LNCaP clone FGC (cell line): Measurements from ENCODE around the gene LRRC47.
A peak's percentile ranks its signal among the peaks of the same experiment; 100 is the strongest.
"Not testable (repeated sequence)": the region's sequence is repeated elsewhere in the genome, so short reads cannot be mapped to it uniquely, and the experiment has no call there.

Experiments
- DNase-seq: peaks from one replicate; pipeline ENCODE4 v3.0.0-alpha.2; 2011; ENCODE audit warnings: low read depth
- H3K4me3 ChIP-seq: 2 replicates; pipeline ENCODE4 v1.5.1; 2011; ENCODE audit warnings: mild to moderate bottlenecking, low read depth, low read length, control low read depth
- TF ChIP-seq, protein P1 (sequence below): IDR thresholded peaks from 2 replicates; pipeline ENCODE4 v1.5.1; 2012; ENCODE audit warnings: mild to moderate bottlenecking; ENCODE audit not compliant: control insufficient read depth, insufficient read depth; ENCODE audit errors: extremely low read depth

Gene LRRC47

DNA sequence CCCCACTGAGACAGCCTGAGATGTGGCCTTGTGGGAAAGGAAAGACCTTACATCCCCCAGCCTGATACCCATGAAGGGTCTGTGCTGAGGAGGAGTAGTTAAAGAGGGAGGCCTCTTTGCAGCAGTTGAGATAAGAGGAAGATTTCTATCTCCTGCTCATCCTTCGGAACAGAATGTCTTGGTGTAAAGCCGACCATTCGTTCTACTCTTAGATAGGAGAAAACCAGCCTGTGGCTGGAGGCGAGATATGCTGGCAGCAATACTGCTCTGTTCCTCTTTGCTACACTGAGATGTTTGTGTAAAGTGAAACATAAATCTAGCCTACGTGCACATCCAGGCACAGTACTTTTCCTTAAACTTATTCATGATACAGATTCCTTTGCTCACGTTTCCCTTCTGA is 45.6 kb downstream of the LRRC47 start:
- TF ChIP-seq, protein P1, sequence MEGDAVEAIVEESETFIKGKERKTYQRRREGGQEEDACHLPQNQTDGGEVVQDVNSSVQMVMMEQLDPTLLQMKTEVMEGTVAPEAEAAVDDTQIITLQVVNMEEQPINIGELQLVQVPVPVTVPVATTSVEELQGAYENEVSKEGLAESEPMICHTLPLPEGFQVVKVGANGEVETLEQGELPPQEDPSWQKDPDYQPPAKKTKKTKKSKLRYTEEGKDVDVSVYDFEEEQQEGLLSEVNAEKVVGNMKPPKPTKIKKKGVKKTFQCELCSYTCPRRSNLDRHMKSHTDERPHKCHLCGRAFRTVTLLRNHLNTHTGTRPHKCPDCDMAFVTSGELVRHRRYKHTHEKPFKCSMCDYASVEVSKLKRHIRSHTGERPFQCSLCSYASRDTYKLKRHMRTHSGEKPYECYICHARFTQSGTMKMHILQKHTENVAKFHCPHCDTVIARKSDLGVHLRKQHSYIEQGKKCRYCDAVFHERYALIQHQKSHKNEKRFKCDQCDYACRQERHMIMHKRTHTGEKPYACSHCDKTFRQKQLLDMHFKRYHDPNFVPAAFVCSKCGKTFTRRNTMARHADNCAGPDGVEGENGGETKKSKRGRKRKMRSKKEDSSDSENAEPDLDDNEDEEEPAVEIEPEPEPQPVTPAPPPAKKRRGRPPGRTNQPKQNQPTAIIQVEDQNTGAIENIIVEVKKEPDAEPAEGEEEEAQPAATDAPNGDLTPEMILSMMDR: no peak
- no peak for DNase-seq
- H3K4me3 ChIP-seq: no peak overlapping the region

GRCh38 chr1:3749512-3749911 is 46.8 kb downstream of the LRRC47 start:
- no peak for DNase-seq
- TF ChIP-seq, protein P1: no peak
- no peak overlapping the region for H3K4me3 ChIP-seq

- DNase-seq, H3K4me3 ChIP-seq: not testable (repeated sequence)
These were observed 47.9 kb downstream of the LRRC47 start for GRCh38 chr1:3748316-3748900.

DNA sequence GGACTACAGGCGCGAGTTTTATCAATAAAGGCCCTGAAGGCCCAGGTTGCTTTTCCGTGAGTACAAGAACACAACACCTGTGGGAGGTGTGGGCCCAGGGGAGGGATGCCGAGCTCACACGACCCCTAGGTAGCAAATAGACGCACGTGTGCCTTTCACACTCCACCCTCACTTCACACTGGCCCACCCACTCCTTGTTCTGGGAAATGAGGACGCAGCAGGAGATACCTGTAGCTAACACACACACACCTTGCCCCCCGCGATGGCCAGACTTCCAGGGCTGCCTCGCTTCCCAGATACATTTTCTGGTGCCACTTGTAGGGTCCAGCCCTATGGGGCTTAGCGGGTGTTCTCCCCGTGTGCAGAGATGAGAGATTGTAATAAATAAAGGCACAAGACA is 48.4 kb downstream of the LRRC47 start:
- TF ChIP-seq, protein P1: no peak
- H3K4me3 ChIP-seq: peak overlapping the region; percentile 88; the same call in 1 of the 2 replicates
- no peak for DNase-seq

- no peak for DNase-seq
- H3K4me3 ChIP-seq: peak overlapping the region; percentile 88
- TF ChIP-seq, protein P1: no peak
These were observed 48.8 kb downstream of the LRRC47 start for GRCh38 chr1:3747522-3747848.

DNA sequence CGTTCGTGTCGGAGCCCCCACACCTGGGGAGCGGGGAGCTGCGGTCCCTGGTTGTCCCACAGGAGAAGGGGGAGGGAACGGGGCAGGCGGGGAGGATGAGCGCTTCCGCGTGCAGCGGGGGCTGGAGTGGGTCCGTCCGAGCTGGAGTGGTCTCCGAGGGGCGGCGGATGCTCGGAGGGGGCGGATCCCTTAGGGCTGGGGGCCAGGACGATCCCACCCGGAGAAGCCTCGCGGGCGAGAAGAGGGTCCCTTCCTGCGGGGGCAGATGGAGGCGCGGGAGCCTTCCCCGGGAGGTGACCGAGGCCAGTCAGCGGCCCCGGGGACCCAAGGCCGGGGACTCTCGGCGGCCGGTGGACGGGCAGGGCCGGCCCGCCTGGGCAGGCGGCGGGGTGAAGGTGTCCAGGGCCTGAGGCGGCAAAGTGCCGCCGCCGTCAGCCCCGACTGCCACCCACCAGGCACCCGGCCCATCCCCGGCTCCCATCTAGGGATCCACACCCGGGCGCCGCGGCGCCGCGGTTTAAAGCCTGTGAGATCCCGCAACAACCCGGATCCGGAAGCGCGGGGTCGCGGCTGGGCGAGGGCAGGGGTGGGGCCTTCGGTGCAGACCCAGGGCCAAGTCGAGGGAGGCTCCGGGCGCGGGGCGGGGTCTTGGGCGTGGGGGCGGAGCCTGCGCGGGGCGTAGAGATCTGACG is 49.3 kb downstream of the LRRC47 start:
- DNase-seq: peak; percentile 67

GRCh38 chr1:3746389-3746829 is 49.9 kb downstream of the LRRC47 start:
- TF ChIP-seq, protein P1: no peak
- peak overlapping the region; percentile 88 for H3K4me3 ChIP-seq
- no peak for DNase-seq

More for the DNA sequence above, 49.3 kb downstream of the LRRC47 start:
- TF ChIP-seq, protein P1: no peak
- H3K4me3 ChIP-seq: peak overlapping the region; percentile 88
